ENCODE data around the gene LFNG.
A peak's percentile ranks its signal among the peaks of the same experiment; 100 is the strongest.

Gene LFNG

GRCh38 chr7:2513702-2514101 lies 5.9 kb upstream of the LFNG start:
- Mint-ChIP-seq H3K27ac (no peak overlapping the region), H3K9me3 (no peaks in the 10 kb centered on the region), H3K36me3 (ENCODE audit: low read depth) (no peaks in the 10 kb centered on the region), H3K27me3 (ENCODE audit: low read depth) (peaks cover 7% of the 10 kb centered on the region), H3K4me3 (no peak overlapping the region), H3K4me1 (peaks cover 46% of the 10 kb centered on the region)
- TF ChIP-seq CTCF (IDR thresholded peaks at IDR 0.05; ENCODE audit: unreplicated experiment in 3 of 3), result no peak

- Mint-ChIP-seq H3K36me3 (ENCODE audit: low read depth) (no peaks in the 10 kb centered on the region), H3K4me3 (no peak overlapping the region), H3K27me3 (ENCODE audit: low read depth) (peaks cover 7% of the 10 kb centered on the region), H3K4me1 (peaks cover 39% of the 10 kb centered on the region), H3K9me3 (no peaks in the 10 kb centered on the region), H3K27ac (no peak overlapping the region)
- no peak for TF ChIP-seq CTCF (IDR thresholded peaks at IDR 0.05; ENCODE audit: unreplicated experiment in 3 of 3)
Measured at GRCh38 chr7:2514473-2515423, 4.8 kb upstream of the LFNG start.

GRCh38 chr7:2515424-2516193 lies 4.0 kb upstream of the LFNG start:
- no peaks in the 10 kb centered on the region for H3K36me3 Mint-ChIP-seq (ENCODE audit: low read depth)
- H3K27ac Mint-ChIP-seq, result peak overlapping the region; percentile 87 to 93 (median 91)
- TF ChIP-seq CTCF (IDR thresholded peaks at IDR 0.05; ENCODE audit: unreplicated experiment in 3 of 3), result no peak
- no peaks in the 10 kb centered on the region for H3K9me3 Mint-ChIP-seq
- peaks cover 7% of the 10 kb centered on the region for H3K27me3 Mint-ChIP-seq (ENCODE audit: low read depth)
- no peak overlapping the region for H3K4me3 Mint-ChIP-seq
- H3K4me1 Mint-ChIP-seq, result peaks cover 42% of the 10 kb centered on the region

GRCh38 chr7:2516194-2516555 lies 3.4 kb upstream of the LFNG start:
- peaks cover 45% of the 10 kb centered on the region for H3K4me1 Mint-ChIP-seq
- H3K9me3 Mint-ChIP-seq, result no peaks in the 10 kb centered on the region
- peaks cover 7% of the 10 kb centered on the region for H3K27me3 Mint-ChIP-seq (ENCODE audit: low read depth)
- H3K4me3 Mint-ChIP-seq, result no peak overlapping the region
- TF ChIP-seq CTCF (IDR thresholded peaks at IDR 0.05; ENCODE audit: unreplicated experiment in 3 of 3), result no peak
- H3K27ac Mint-ChIP-seq, result peak overlapping the region; percentile 87 to 93 (median 91)
- no peaks in the 10 kb centered on the region for H3K36me3 Mint-ChIP-seq (ENCODE audit: low read depth)

- Mint-ChIP-seq H3K4me3 (peak overlapping the region; percentile 58 to 77 (median 59)), H3K36me3 (ENCODE audit: low read depth) (no peaks in the 10 kb centered on the region), H3K27me3 (ENCODE audit: low read depth) (peaks cover 7% of the 10 kb centered on the region), H3K4me1 (peaks cover 48% of the 10 kb centered on the region), H3K27ac (peak overlapping the region; percentile 91 to 93 (median 93)), H3K9me3 (no peaks in the 10 kb centered on the region)
- TF ChIP-seq CTCF (IDR thresholded peaks at IDR 0.05; ENCODE audit: unreplicated experiment in 3 of 3), result no peak
Measured at GRCh38 chr7:2517026-2517425, 2.5 kb upstream of the LFNG start.

Measured in nephron (organoid).